Liver (tissue), 3 donors: Measurements from ENCODE around the gene GLIPR2.
"Not testable (repeated sequence)": the region's sequence is repeated elsewhere in the genome, so short reads cannot be mapped to it uniquely, and the experiment has no call there.

ENCODE experiments used
- CTCF ChIP-seq: fragments of 150-350 bp; IDR thresholded peaks from 2 replicates; pipeline ENCODE4 v1.5.1; 2017; ENCODE audit warnings: improper control_type of control experiment, low read depth, low read length; ENCODE audit not compliant: missing input control
- EGR1 ChIP-seq, 2 donors: IDR thresholded peaks; 2 replicates each; pipeline ENCODE4 v1.6.1; 2016 to 2018; ENCODE audit warnings: antibody characterized with exemption in 2 of 2, low read depth in 2 of 2
- GABPA ChIP-seq, 2 donors: IDR thresholded peaks in 1 of 2; conservative IDR thresholded peaks in 1 of 2; 2 replicates each; pipeline ENCODE4 v1.6.1; 2016; ENCODE audit warnings: antibody characterized with exemption in 2 of 2, mild to moderate bottlenecking in 1 of 2, moderate library complexity in 1 of 2
- MAX ChIP-seq: IDR thresholded peaks from 2 replicates; pipeline ENCODE4 v1.6.1; 2016; ENCODE audit warnings: antibody characterized with exemption
- NR2F2 ChIP-seq: IDR thresholded peaks from 2 replicates; pipeline ENCODE4 v1.6.1; 2016; ENCODE audit warnings: antibody characterized with exemption
- RAD21 ChIP-seq, 2 donors: IDR thresholded peaks; 2 replicates each; pipeline ENCODE4 v1.6.1; 2016; ENCODE audit warnings: antibody characterized with exemption in 2 of 2, mild to moderate bottlenecking in 2 of 2
- REST ChIP-seq: IDR thresholded peaks from 2 replicates; pipeline ENCODE4 v1.6.1; 2016; ENCODE audit warnings: antibody characterized with exemption, mild to moderate bottlenecking
- RXRA ChIP-seq, 2 donors: IDR thresholded peaks; 2 replicates each; pipeline ENCODE4 v1.6.1; 2017 to 2018; ENCODE audit warnings: antibody characterized with exemption in 2 of 2, mild to moderate bottlenecking in 1 of 2
- TAF1 ChIP-seq: conservative IDR thresholded peaks from 2 replicates; pipeline ENCODE4 v1.6.1; 2016; ENCODE audit warnings: antibody characterized with exemption, mild to moderate bottlenecking
- YY1 ChIP-seq: IDR thresholded peaks from 2 replicates; pipeline ENCODE4 v1.6.1; 2016; ENCODE audit warnings: antibody characterized with exemption, mild to moderate bottlenecking
- donor health status: healthy.
- donor health status: healthy.

GRCh38 chr9:36131666-36132065, 4.9 kb upstream of the GLIPR2 start:
- not testable (repeated sequence) for TF ChIP-seq NR2F2; CTCF; EGR1 (IDR thresholded peaks at IDR 0.05; ENCODE audit: low read depth in 2 of 2); YY1; GABPA (IDR thresholded peaks at IDR 0.05 in 1 of 2, conservative IDR thresholded peaks at IDR 0.05 in 1 of 2); MAX; RAD21 (IDR thresholded peaks at IDR 0.05); REST; TAF1; RXRA (IDR thresholded peaks at IDR 0.05)
